Measurements from ENCODE around the gene GRM1. TPM values are rescaled to one million over a fixed set of nuclear protein-coding genes. Genes with fewer than 3 reads are reported as not detected.

The GRM1 gene
- total and polyA plus RNA-seq, 2 donors (not counting 3 experiments of a cell fraction or from before 2014, with no cell fraction given) = 0.07 TPM; not detected in 1

DNA sequence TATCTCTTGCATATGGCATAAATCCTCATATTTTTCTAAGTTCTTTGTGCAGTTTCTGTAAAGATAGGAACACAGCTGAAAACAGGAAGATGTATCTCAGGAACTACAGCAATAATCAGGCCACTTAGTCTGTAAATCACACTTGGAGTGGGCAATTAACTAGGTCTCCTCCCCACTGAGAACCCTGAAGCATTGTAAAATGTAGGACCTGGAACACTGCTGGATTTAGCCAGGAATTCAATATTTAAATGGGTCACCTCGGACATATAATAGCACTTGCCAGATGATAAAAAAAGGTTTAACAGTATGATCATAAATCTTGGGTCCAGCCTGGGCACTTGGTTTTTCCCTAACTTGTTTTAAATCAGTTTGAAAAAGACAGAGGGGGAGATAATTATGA is 155.0 kb downstream of the GRM1 start:
- intact Hi-C loops (cut with micrococcal nuclease) (no loop called here), dilution Hi-C loops (cut with MboI; ENCODE audit: extremely low pct_ligation_motif_present, low sequenced_read_pairs) (no loop called here)
- Histone ChIP-seq H3K9ac (replicated peaks; ENCODE audit: extremely low read depth, insufficient read depth, low read length) (no peak overlapping the region), H4K20me1 (replicated peaks; ENCODE audit: control insufficient read depth, extremely low read depth, insufficient read depth, low read length) (no peaks in the 10 kb centered on the region), H3K4me3 (replicated peaks in 1 of 3; ENCODE audit: insufficient read depth in 1 of 3, low read depth in 1 of 3, low read length in 3 of 3) (no peak overlapping the region), H3K79me2 (ENCODE audit: control insufficient read depth, insufficient read depth, low read length) (no peaks in the 10 kb centered on the region), H3K27ac (ENCODE audit: insufficient read depth, low read depth, low read length) (no peak overlapping the region), H3K36me3 (ENCODE audit: control insufficient read depth in 2 of 2, extremely low read depth in 1 of 2, insufficient read depth in 2 of 2, low read length in 2 of 2) (no peaks in the 10 kb centered on the region), H2AFZ (ENCODE audit: low read depth, low read length) (no peak overlapping the region), H3K4me2 (ENCODE audit: insufficient read depth, low read length) (no peak overlapping the region), H3K4me1 (ENCODE audit: control insufficient read depth, extremely low read depth, insufficient read depth, low read length) (no peaks in the 10 kb centered on the region), H3K9me3 (replicated peaks; ENCODE audit: control insufficient read depth, insufficient read depth, low read length) (no peaks in the 10 kb centered on the region), H3K9me1 (replicated peaks; ENCODE audit: control insufficient read depth, extremely low read depth, insufficient read depth, low read length) (no peaks in the 10 kb centered on the region), H3K27me3 (ENCODE audit: control insufficient read depth in 2 of 2, insufficient read depth in 2 of 2, low read length in 2 of 2) (no peaks in the 10 kb centered on the region)
- no peak for FAIRE-seq
- no TSS peak for BruUV-seq (replicated peaks)
- TF ChIP-seq, protein P1, sequence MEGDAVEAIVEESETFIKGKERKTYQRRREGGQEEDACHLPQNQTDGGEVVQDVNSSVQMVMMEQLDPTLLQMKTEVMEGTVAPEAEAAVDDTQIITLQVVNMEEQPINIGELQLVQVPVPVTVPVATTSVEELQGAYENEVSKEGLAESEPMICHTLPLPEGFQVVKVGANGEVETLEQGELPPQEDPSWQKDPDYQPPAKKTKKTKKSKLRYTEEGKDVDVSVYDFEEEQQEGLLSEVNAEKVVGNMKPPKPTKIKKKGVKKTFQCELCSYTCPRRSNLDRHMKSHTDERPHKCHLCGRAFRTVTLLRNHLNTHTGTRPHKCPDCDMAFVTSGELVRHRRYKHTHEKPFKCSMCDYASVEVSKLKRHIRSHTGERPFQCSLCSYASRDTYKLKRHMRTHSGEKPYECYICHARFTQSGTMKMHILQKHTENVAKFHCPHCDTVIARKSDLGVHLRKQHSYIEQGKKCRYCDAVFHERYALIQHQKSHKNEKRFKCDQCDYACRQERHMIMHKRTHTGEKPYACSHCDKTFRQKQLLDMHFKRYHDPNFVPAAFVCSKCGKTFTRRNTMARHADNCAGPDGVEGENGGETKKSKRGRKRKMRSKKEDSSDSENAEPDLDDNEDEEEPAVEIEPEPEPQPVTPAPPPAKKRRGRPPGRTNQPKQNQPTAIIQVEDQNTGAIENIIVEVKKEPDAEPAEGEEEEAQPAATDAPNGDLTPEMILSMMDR (IDR thresholded peaks at IDR 0.05; ENCODE audit: extremely low read depth in 1 of 2, insufficient read depth in 1 of 2, low read depth in 1 of 2, low read length in 2 of 2) = no peak
- TF ChIP-seq MYC (IDR thresholded peaks at IDR 0.05; ENCODE audit: low read depth, low read length) = no peak
- DNase-seq (ENCODE audit: low read depth, low spot score) = no peak
- POLR2A ChIA-PET = no interaction called here
- CTCF ChIA-PET = no interaction called here

DNA sequence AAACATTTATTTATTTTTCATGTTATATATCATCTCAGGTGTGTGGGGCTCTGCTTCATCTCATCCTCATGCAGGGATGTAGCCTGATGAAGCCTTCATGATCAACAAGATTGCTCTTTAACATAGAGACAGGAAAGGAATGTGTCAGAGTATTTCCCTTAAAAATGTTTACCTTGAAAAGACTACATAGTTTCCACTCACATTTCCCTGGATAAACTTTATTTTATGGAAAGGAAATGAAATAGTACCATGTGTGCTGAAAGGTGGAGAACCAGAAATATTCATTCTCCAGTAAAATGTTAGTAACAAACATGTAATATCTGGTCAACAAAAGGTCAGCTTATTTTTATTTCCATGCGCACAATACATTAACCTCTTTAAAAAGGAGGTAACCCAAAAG is 155.8 kb downstream of the GRM1 start:
- CTCF ChIA-PET = no interaction called here
- H3K4me3 ChIP-seq (replicated peaks in 1 of 3; ENCODE audit: insufficient read depth in 1 of 3, low read depth in 1 of 3, low read length in 3 of 3) = no peak overlapping the region
- no peak overlapping the region for H2AFZ ChIP-seq (ENCODE audit: low read depth, low read length)
- FAIRE-seq = no peak
- intact Hi-C loops (cut with micrococcal nuclease) = no loop called here
- no peaks in the 10 kb centered on the region for H3K36me3 ChIP-seq (ENCODE audit: control insufficient read depth in 2 of 2, extremely low read depth in 1 of 2, insufficient read depth in 2 of 2, low read length in 2 of 2)
- no peaks in the 10 kb centered on the region for H3K9me3 ChIP-seq (replicated peaks; ENCODE audit: control insufficient read depth, insufficient read depth, low read length)
- TF ChIP-seq EZH2 (IDR thresholded peaks at IDR 0.05; ENCODE audit: borderline replicate concordance, low read depth, low read length, severe bottlenecking) (no peak), POLR2A (IDR thresholded peaks at IDR 0.05; ENCODE audit: low read depth, low read length) (no peak), MYC (IDR thresholded peaks at IDR 0.05; ENCODE audit: low read depth, low read length) (no peak), FOS (IDR thresholded peaks at IDR 0.05; ENCODE audit: borderline replicate concordance, insufficient read depth, low read length) (no peak), JUN (IDR thresholded peaks at IDR 0.05; ENCODE audit: borderline replicate concordance, insufficient read depth, insufficient read length, low read depth) (no peak), POLR2AphosphoS5 (IDR thresholded peaks at IDR 0.05; ENCODE audit: insufficient read depth, low read depth, low read length) (no peak), GATA2 (IDR thresholded peaks at IDR 0.05; ENCODE audit: insufficient read depth, insufficient read length, low read depth, low read length) (no peak)
- TF ChIP-seq, protein P1 (IDR thresholded peaks at IDR 0.05; ENCODE audit: extremely low read depth in 1 of 2, insufficient read depth in 1 of 2, low read depth in 1 of 2, low read length in 2 of 2) = no peak
- TF ChIP-seq, protein P2, sequence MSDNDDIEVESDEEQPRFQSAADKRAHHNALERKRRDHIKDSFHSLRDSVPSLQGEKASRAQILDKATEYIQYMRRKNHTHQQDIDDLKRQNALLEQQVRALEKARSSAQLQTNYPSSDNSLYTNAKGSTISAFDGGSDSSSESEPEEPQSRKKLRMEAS (IDR thresholded peaks at IDR 0.05; ENCODE audit: insufficient read depth, insufficient read length) = no peak
- H3K9ac ChIP-seq (replicated peaks; ENCODE audit: extremely low read depth, insufficient read depth, low read length) = no peak overlapping the region
- peak; percentile 7 for DNase-seq (ENCODE audit: low read depth, low spot score)
- no peaks in the 10 kb centered on the region for H3K9me1 ChIP-seq (replicated peaks; ENCODE audit: control insufficient read depth, extremely low read depth, insufficient read depth, low read length)
- no TSS peak for BruUV-seq (replicated peaks)
- no peaks in the 10 kb centered on the region for H3K4me1 ChIP-seq (ENCODE audit: control insufficient read depth, extremely low read depth, insufficient read depth, low read length)
- no peaks in the 10 kb centered on the region for H3K27me3 ChIP-seq (ENCODE audit: control insufficient read depth in 2 of 2, insufficient read depth in 2 of 2, low read length in 2 of 2)
- dilution Hi-C loops (cut with MboI; ENCODE audit: extremely low pct_ligation_motif_present, low sequenced_read_pairs) = no loop called here
- H3K27ac ChIP-seq (ENCODE audit: insufficient read depth, low read depth, low read length) = no peak overlapping the region
- H3K4me2 ChIP-seq (ENCODE audit: insufficient read depth, low read length) = no peak overlapping the region
- no peaks in the 10 kb centered on the region for H3K79me2 ChIP-seq (ENCODE audit: control insufficient read depth, insufficient read depth, low read length)
- POLR2A ChIA-PET = no interaction called here
- H4K20me1 ChIP-seq (replicated peaks; ENCODE audit: control insufficient read depth, extremely low read depth, insufficient read depth, low read length) = no peaks in the 10 kb centered on the region

Measured in endothelial cell of umbilical vein (primary cell).